HepG2 (cell line): Measurements from ENCODE around the gene PRAMEF20. TPM values are rescaled to one million over a fixed set of nuclear protein-coding genes. Genes with fewer than 3 reads are reported as not detected.
"Not testable (repeated sequence)": the region's sequence is repeated elsewhere in the genome, so short reads cannot be mapped to it uniquely, and the experiment has no call there.

Experiments used
- ATAC-seq: fragments of 200-7000 bp; cut with Tn5 transposase; 3 replicates; pipeline ENCODE4 v1.9.1; 2020; ENCODE audit warnings: mild to moderate bottlenecking, moderate library complexity
- Bru-seq: library from RNA; stranded (reverse); fragments of 400-500 nt; gene quantifications from one replicate; lab custom pipeline; 2021; lab: Mats Ljungman, UMichigan
- BruChase-seq, 2 experiments: library from RNA; stranded (reverse); fragments of 400-500 nt; gene quantifications; one replicate each; lab custom pipeline; 2021; lab: Mats Ljungman, UMichigan
- BruUV-seq: library from RNA; stranded (reverse); fragments of 400-500 nt; replicated peaks from 2 replicates; lab custom pipeline; 2021; lab: Mats Ljungman, UMichigan
- CTCF ChIA-PET: fragments of 300-600 bp; formaldehyde crosslinking; extraction: SDS; loops from one replicate; lab custom pipeline; 2021; ENCODE audit warnings: low total read pairs, inconsistent platforms, low intra/inter-chr PET ratio; lab: Yijun Ruan, JAX
- POLR2A ChIA-PET: fragments of 350-600 bp; sonication (Branson Sonifier 250); formaldehyde crosslinking; loops from one replicate; lab custom pipeline; 2020; ENCODE audit warnings: antibody characterized with exemption, inconsistent platforms; lab: Yijun Ruan, JAX
- DNase-seq: peaks from one replicate; pipeline ENCODE4 v3.0.0-alpha.2; 2015; ENCODE audit warnings: low spot score
- FAIRE-seq: peaks from 3 replicates; lab custom pipeline; 2011; peaks lifted over from hg19 to GRCh38; lab: Jason Lieb, UNC
- H2AFZ ChIP-seq: one replicate; pipeline ENCODE4 v1.6.1; 2011; ENCODE audit warnings: low read length, inconsistent platforms
- H3K27ac ChIP-seq: fragments of 300-600 bp; 3 replicates; pipeline ENCODE4 v1.8.0; 2011; ENCODE audit warnings: mixed run types, mild to moderate bottlenecking, mixed read lengths, low read length, inconsistent platforms; ENCODE audit not compliant: insufficient read depth; ENCODE audit errors: extremely low read length
- H3K27me3 ChIP-seq, 2 experiments: fragments of 200-600 bp in 1 of 2; 2 replicates in 1 of 2; 3 replicates in 1 of 2; pipeline versions ENCODE4 v1.6.0 to v1.8.0; 2011; ENCODE audit warnings: low read length in 2 of 2, mild to moderate bottlenecking in 2 of 2, moderate library complexity in 2 of 2, inconsistent platforms in 1 of 2; ENCODE audit not compliant: insufficient read depth in 2 of 2, control insufficient read depth in 1 of 2
- H3K36me3 ChIP-seq, 2 experiments: fragments of 200-600 bp in 1 of 2; replicated peaks in 1 of 2; 2 replicates in 1 of 2; 3 replicates in 1 of 2; pipeline versions ENCODE4 v1.5.1 to v1.8.0; 2011; ENCODE audit warnings: low read length in 2 of 2, inconsistent platforms in 1 of 2; ENCODE audit not compliant: insufficient read depth in 2 of 2, control insufficient read depth in 1 of 2
- H3K4me1 ChIP-seq: 2 replicates; pipeline ENCODE4 v1.5.1; 2012; ENCODE audit warnings: low read length, inconsistent platforms; ENCODE audit not compliant: insufficient read depth
- H3K4me2 ChIP-seq: 2 replicates; pipeline ENCODE4 v1.6.0; 2011; ENCODE audit warnings: low read depth, low read length, inconsistent platforms
- H3K4me3 ChIP-seq, 3 experiments: fragments of 200-600 bp in 1 of 3; sonication (generic), shearing (Covaris generic) in 1 of 3; replicated peaks in 1 of 3; 2 replicates each; pipeline ENCODE4 v1.5.1; 2011 to 2016; ENCODE audit warnings: low read length in 3 of 3, inconsistent platforms in 2 of 3, low read depth in 2 of 3, mild to moderate bottlenecking in 2 of 3, control low read depth in 1 of 3, mixed read lengths in 1 of 3; ENCODE audit not compliant: insufficient read depth in 1 of 3
- H3K79me2 ChIP-seq: one replicate; pipeline ENCODE4 v1.6.1; 2011; ENCODE audit warnings: low read length, inconsistent platforms; ENCODE audit not compliant: insufficient read depth
- H3K9ac ChIP-seq: 2 replicates; pipeline ENCODE4 v1.6.0; 2011; ENCODE audit warnings: mild to moderate bottlenecking, low read depth, low read length, inconsistent platforms; ENCODE audit not compliant: insufficient read depth
- H3K9me3 ChIP-seq: 2 replicates; pipeline ENCODE4 v1.5.1; 2012; ENCODE audit warnings: mild to moderate bottlenecking, low read length
- H4K20me1 ChIP-seq: 2 replicates; pipeline ENCODE4 v1.6.0; 2011; ENCODE audit warnings: inconsistent platforms, mild to moderate bottlenecking, low read length, moderate library complexity; ENCODE audit not compliant: insufficient read depth
- WGBS: methylation state at CpG from one replicate; pipeline ENCODE4 v1.1.6; 2017; ENCODE audit warnings: low lambda C conversion rate; 5-methylcytosine and 5-hydroxymethylcytosine counted together
- in situ Hi-C: cut with HindIII; loops from 2 replicates; pipeline ENCODE4 v1.10.0; 2017; ENCODE audit warnings: low pct_unique_long_range_greater_than_20kb; ENCODE audit not compliant: extremely low pct_ligation_motif_present
- intact Hi-C: fragments of 100-400 bp; cut with micrococcal nuclease; formaldehyde crosslinking; loops from one replicate; pipeline ENCODE4 v1.10.0; 2022; ENCODE audit not compliant: unreplicated experiment
- long read RNA-seq, 2 experiments: library from RNA in 1 of 2; library from polyadenylated mRNA in 1 of 2; stranded (forward) in 1 of 2; unstranded in 1 of 2; transcript quantifications; one replicate each; pipeline ENCODE4 v2.0.0, GENCODE V29; 2019 to 2022
- polyA minus RNA-seq, 3 experiments: library from RNA; depleted of rRNA, polyadenylated mRNA; stranded (reverse); fragments of >200 nt; gene quantifications; 2 replicates each; pipeline ENCODE4 v1.2.3, GENCODE V29; 2011; ENCODE audit warnings: low replicate concordance in 1 of 3
- polyA plus RNA-seq, 8 experiments: library from polyadenylated mRNA; depleted of rRNA in 3 of 8; stranded (reverse) in 7 of 8; unstranded in 1 of 8; fragments of >200 nt; fragmentation: Illumina TruSeq in 4 of 8; extraction: Trizol in 4 of 8; gene quantifications; 2 replicates each; pipeline versions ENCODE4 v1.2.1 to v1.2.3, GENCODE V29; 2011 to 2016; ENCODE audit warnings: low read depth in 4 of 8, missing spikeins in 1 of 8, mixed read lengths in 1 of 8; ENCODE audit not compliant: insufficient read depth in 1 of 8
- total RNA-seq, 5 experiments: library from RNA; depleted of rRNA; stranded (reverse); fragments of >200 nt; fragmentation: Illumina TruSeq; extraction: Trizol; gene quantifications; 2 replicates each; pipeline ENCODE4 v1.2.3, GENCODE V29; 2016; ENCODE audit warnings: low read depth in 1 of 5

PRAMEF20 gene
- not detected in 2 replicates for total RNA-seq (2016; rRNA removed; fragmentation: Illumina TruSeq; extraction: Trizol)
- total RNA-seq (2016; cell fraction: cytosol; rRNA removed; fragmentation: Illumina TruSeq; extraction: Trizol; ENCODE audit: low read depth): not detected in 2 replicates
- total RNA-seq (2016; cell fraction: insoluble cytoplasmic fraction; rRNA removed; fragmentation: Illumina TruSeq; extraction: Trizol): not detected in 2 replicates
- total RNA-seq (2016; cell fraction: membrane; rRNA removed; fragmentation: Illumina TruSeq; extraction: Trizol): not detected in 2 replicates
- total RNA-seq (2016; cell fraction: nucleus; rRNA removed; fragmentation: Illumina TruSeq; extraction: Trizol): not detected in 2 replicates
- polyA plus RNA-seq (2011; rRNA removed): not detected in 2 replicates
- polyA plus RNA-seq (2011; cell fraction: cytosol; rRNA removed): not detected in 2 replicates
- not detected in 2 replicates for polyA plus RNA-seq (2011; cell fraction: nucleus; rRNA removed)
- not detected in 2 replicates for polyA plus RNA-seq (2012)
- polyA plus RNA-seq (2016; cell fraction: cytosol; fragmentation: Illumina TruSeq; extraction: Trizol; ENCODE audit: low read depth): not detected in 2 replicates
- not detected in 2 replicates for polyA plus RNA-seq (2016; cell fraction: insoluble cytoplasmic fraction; fragmentation: Illumina TruSeq; extraction: Trizol; ENCODE audit: low read depth)
- polyA plus RNA-seq (2016; cell fraction: membrane; fragmentation: Illumina TruSeq; extraction: Trizol; ENCODE audit: low read depth): not detected in 2 replicates
- polyA plus RNA-seq (2016; cell fraction: nucleus; fragmentation: Illumina TruSeq; extraction: Trizol; ENCODE audit: insufficient read depth, low read depth): not detected in 2 replicates
- not detected in 2 replicates for polyA minus RNA-seq (2011; rRNA and poly(A)+ RNA removed; ENCODE audit: low replicate concordance)
- polyA minus RNA-seq (2011; cell fraction: cytosol; rRNA and poly(A)+ RNA removed): not detected in 2 replicates
- not detected in 2 replicates for polyA minus RNA-seq (2011; cell fraction: nucleus; rRNA and poly(A)+ RNA removed)
- not detected for Bru-seq, nascent RNA
- not detected for BruChase-seq, experiment 1, labeled RNA remaining after a 6-hour chase
- BruChase-seq, experiment 2, labeled RNA remaining after a 2-hour chase: not detected
- long read RNA-seq, experiment 1: 0 reads
- long read RNA-seq, experiment 2: 0 reads

GRCh38 chr1:13410150-13410549, at the start of gene PRAMEF20:
Gene PRAMEF20 (plus strand): TSS chr1:13410450. CDS start chr1:13416355, 5,905 bp downstream.
- CTCF ChIA-PET, H3K79me2 ChIP-seq, H3K4me3 ChIP-seq, BruUV-seq, POLR2A ChIA-PET, H3K36me3 ChIP-seq, H2AFZ ChIP-seq, H3K9ac ChIP-seq, H3K4me2 ChIP-seq, DNase-seq, H3K4me1 ChIP-seq, FAIRE-seq, intact Hi-C loops, H4K20me1 ChIP-seq, H3K27me3 ChIP-seq, H3K9me3 ChIP-seq, ATAC-seq, in situ Hi-C loops, H3K27ac ChIP-seq: not testable (repeated sequence)
- 4% methylated on average over 4 of the region's 4 CpGs for WGBS

- ATAC-seq, FAIRE-seq, H3K36me3 ChIP-seq, H3K27ac ChIP-seq, POLR2A ChIA-PET, H3K79me2 ChIP-seq, intact Hi-C loops, in situ Hi-C loops, DNase-seq, H3K4me3 ChIP-seq, H3K4me1 ChIP-seq, H3K4me2 ChIP-seq, H3K27me3 ChIP-seq, H2AFZ ChIP-seq, BruUV-seq, H3K9me3 ChIP-seq, CTCF ChIA-PET, H3K9ac ChIP-seq, H4K20me1 ChIP-seq: not testable (repeated sequence)
- no CpG with 5 or more reads among the region's 7 CpGs for WGBS
These were observed 47.9 kb upstream of the PRAMEF20 start for GRCh38 chr1:13362364-13362763.

GRCh38 chr1:13364928-13365327, 45.3 kb upstream of the PRAMEF20 start:
- H3K9me3 ChIP-seq, ATAC-seq, H3K79me2 ChIP-seq, H3K4me3 ChIP-seq, in situ Hi-C loops, FAIRE-seq, H4K20me1 ChIP-seq, H3K4me1 ChIP-seq, intact Hi-C loops, H3K27ac ChIP-seq, H3K36me3 ChIP-seq, POLR2A ChIA-PET, H3K9ac ChIP-seq, BruUV-seq, H3K27me3 ChIP-seq, H3K4me2 ChIP-seq, H2AFZ ChIP-seq, DNase-seq, CTCF ChIA-PET: not testable (repeated sequence)
- 37% methylated on average over 4 of the region's 4 CpGs for WGBS

- FAIRE-seq, H3K27me3 ChIP-seq, DNase-seq, H2AFZ ChIP-seq, H3K36me3 ChIP-seq, H4K20me1 ChIP-seq, BruUV-seq, POLR2A ChIA-PET, H3K4me1 ChIP-seq, CTCF ChIA-PET, H3K27ac ChIP-seq, H3K79me2 ChIP-seq, H3K9me3 ChIP-seq, H3K4me2 ChIP-seq, H3K9ac ChIP-seq, ATAC-seq, intact Hi-C loops, H3K4me3 ChIP-seq, in situ Hi-C loops: not testable (repeated sequence)
- WGBS: 61% methylated on average over 3 of the region's 3 CpGs
These were observed 43.7 kb upstream of the PRAMEF20 start for GRCh38 chr1:13366536-13366935.
